Neutrophil (primary cell): Measurements from ENCODE around the gene ACADVL.
"Not testable (repeated sequence)": the region's sequence is repeated elsewhere in the genome, so short reads cannot be mapped to it uniquely, and the experiment has no call there.

Experiments used
- H3K27ac ChIP-seq: fragments of 200-600 bp; sonication (generic); 2 replicates; pipeline ENCODE4 v1.5.1; 2016; ENCODE audit warnings: mild to moderate bottlenecking, moderate library complexity
- H3K27me3 ChIP-seq: fragments of 200-600 bp; sonication (generic); 2 replicates; pipeline ENCODE4 v1.6.0; 2016; ENCODE audit warnings: mild to moderate bottlenecking
- H3K36me3 ChIP-seq: fragments of 200-600 bp; sonication (generic); 2 replicates; pipeline ENCODE4 v1.5.1; 2017
- H3K4me1 ChIP-seq, 2 experiments: fragments of 200-600 bp in 1 of 2; sonication (generic) in 1 of 2; 1 replicate in 1 of 2; 2 replicates in 1 of 2; pipeline versions ENCODE4 v1.5.1 to v1.6.1; 2013 to 2016; ENCODE audit warnings: low read depth in 1 of 2, low read length in 1 of 2, mild to moderate bottlenecking in 1 of 2, moderate library complexity in 1 of 2; ENCODE audit not compliant: control insufficient read depth in 1 of 2, insufficient read depth in 1 of 2
- H3K4me3 ChIP-seq, 2 experiments: fragments of 200-600 bp in 1 of 2; sonication (generic) in 1 of 2; 1 replicate in 1 of 2; 2 replicates in 1 of 2; pipeline ENCODE4 v1.5.1; 2013 to 2016; ENCODE audit warnings: low read depth in 1 of 2, low read length in 1 of 2, mild to moderate bottlenecking in 1 of 2, moderate library complexity in 1 of 2
- H3K9me3 ChIP-seq: fragments of 200-600 bp; sonication (generic); 2 replicates; pipeline ENCODE4 v1.5.1; 2016
- CTCF ChIP-seq: fragments of 200-600 bp; sonication (generic); IDR thresholded peaks from 2 replicates; pipeline ENCODE4 v1.5.1; 2016; ENCODE audit warnings: antibody characterized with exemption

The ACADVL gene

GRCh38 chr17:7219812-7220592 is at the start of gene ACADVL, which contains the start of gene DLG4:
Gene ACADVL, plus strand, starts transcription at chr17:7219938. Its CDS starts 47 bp downstream, at chr17:7219985.
Gene DLG4, minus strand, starts transcription at chr17:7219836.
- peaks cover 12% of the 10 kb centered on the region for H3K27me3 ChIP-seq
- peak within 1 kb of the TSS; percentile 89 to 90 for H3K4me3 ChIP-seq
- peaks cover 33 to 43% of the 10 kb centered on the region in 2 experiments for H3K4me1 ChIP-seq
- H3K27ac ChIP-seq, result peak within 1 kb of the TSS; percentile 75
- H3K36me3 ChIP-seq, result peaks cover 33% of the 10 kb centered on the region
- H3K9me3 ChIP-seq, result no peaks in the 10 kb centered on the region
- TF ChIP-seq CTCF, result no peak

GRCh38 chr17:7172522-7173191 is 47.1 kb upstream of the ACADVL start:
- Histone ChIP-seq H3K4me1 (peaks cover 7 to 12% of the 10 kb centered on the region in 2 experiments), H3K27me3 (peaks cover 69% of the 10 kb centered on the region)
- not testable (repeated sequence) for H3K4me3 ChIP-seq, H3K36me3 ChIP-seq, H3K9me3 ChIP-seq, H3K27ac ChIP-seq

GRCh38 chr17:7173687-7174602 is 45.8 kb upstream of the ACADVL start:
- H3K36me3 ChIP-seq, result no peaks in the 10 kb centered on the region
- peaks cover 82% of the 10 kb centered on the region for H3K27me3 ChIP-seq
- H3K27ac ChIP-seq, result no peak overlapping the region
- H3K4me1 ChIP-seq, result peaks cover 6 to 13% of the 10 kb centered on the region in 2 experiments
- no peak for TF ChIP-seq CTCF
- peaks cover 4% of the 10 kb centered on the region for H3K9me3 ChIP-seq
- no peak overlapping the region for H3K4me3 ChIP-seq

GRCh38 chr17:7174603-7175326 is 45.0 kb upstream of the ACADVL start:
- Histone ChIP-seq H3K27me3 (peaks cover 90% of the 10 kb centered on the region), H3K27ac (no peak overlapping the region), H3K4me1 (peaks cover 6 to 13% of the 10 kb centered on the region in 2 experiments), H3K36me3 (no peaks in the 10 kb centered on the region), H3K4me3 (no peak overlapping the region), H3K9me3 (peaks cover under 1% of the 10 kb centered on the region)
- TF ChIP-seq CTCF, result no peak

GRCh38 chr17:7175330-7175733 is 44.4 kb upstream of the ACADVL start:
- H3K27me3 ChIP-seq, result peaks cover 88% of the 10 kb centered on the region
- no peaks in the 10 kb centered on the region for H3K9me3 ChIP-seq
- no peaks in the 10 kb centered on the region for H3K36me3 ChIP-seq
- no peak overlapping the region for H3K27ac ChIP-seq
- no peak overlapping the region for H3K4me3 ChIP-seq
- no peak for TF ChIP-seq CTCF
- peaks cover 6 to 13% of the 10 kb centered on the region in 2 experiments for H3K4me1 ChIP-seq
